Stimulated activated CD4-positive, alpha-beta T cell treated with anti-CD3 and anti-CD28 coated beads, Interleukin-12 subunit alpha, Interleukin-12 subunit beta, amount 100 ng/mL, for 24 hours (primary cell): ENCODE measurements around the gene STK38.

Experiments used
- DNase-seq, 2 experiments: peaks; one replicate each; pipeline ENCODE4 v3.0.0-alpha.2; 2020; ENCODE audit warnings: low read depth in 2 of 2

The STK38 gene

DNA sequence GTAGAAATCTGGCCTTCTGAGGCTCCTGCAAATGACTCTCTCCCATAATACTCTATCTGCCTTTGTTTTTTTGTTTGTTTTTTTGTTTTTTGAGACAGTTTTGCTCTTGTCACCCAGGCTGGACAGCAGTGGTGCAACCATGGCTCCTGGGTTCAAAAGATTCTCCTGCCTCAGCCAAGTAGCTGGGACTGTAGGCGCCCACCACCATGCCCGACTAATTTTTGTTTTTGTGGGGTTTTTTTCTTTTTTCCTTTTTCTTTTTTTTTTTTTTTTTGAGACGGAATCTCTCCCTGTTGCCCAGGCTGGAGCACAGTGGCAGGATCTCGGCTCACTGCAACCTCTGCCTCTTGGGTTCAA, 16.6 kb upstream of the STK38 start:
- DNase-seq: no peak

DNA sequence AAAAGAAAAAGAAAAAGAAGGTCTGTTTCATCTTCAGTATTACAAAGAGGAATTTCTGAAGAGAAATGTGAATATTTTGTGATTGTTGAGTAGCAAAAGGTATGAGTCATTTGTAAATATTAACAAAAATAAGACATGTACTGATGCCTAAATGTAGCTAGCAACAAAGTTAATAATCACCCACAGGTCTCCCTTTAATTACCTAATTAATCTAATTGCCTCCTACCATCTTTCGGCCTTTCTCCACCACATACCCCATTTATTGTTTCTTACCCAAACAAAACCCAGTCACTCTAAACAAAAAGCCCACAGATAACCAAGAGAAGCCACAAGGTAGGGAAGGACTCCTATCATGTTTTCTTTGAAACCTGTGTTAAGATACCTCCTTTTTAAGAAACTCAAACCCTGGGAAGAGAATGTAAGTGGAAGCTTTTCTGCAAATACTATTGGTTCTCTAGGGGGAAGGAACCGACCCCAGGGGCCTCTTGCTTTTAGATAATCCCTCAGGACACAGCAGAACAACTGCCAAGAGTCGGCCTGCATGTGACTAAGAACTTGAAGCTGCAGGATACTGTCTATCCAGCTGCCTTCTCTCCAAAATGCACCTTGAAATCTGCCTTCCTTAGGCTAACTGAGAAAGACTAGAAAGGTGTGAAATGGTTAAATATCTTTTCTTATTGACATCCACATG, 16.1 kb upstream of the STK38 start:
- no peak for DNase-seq

DNA sequence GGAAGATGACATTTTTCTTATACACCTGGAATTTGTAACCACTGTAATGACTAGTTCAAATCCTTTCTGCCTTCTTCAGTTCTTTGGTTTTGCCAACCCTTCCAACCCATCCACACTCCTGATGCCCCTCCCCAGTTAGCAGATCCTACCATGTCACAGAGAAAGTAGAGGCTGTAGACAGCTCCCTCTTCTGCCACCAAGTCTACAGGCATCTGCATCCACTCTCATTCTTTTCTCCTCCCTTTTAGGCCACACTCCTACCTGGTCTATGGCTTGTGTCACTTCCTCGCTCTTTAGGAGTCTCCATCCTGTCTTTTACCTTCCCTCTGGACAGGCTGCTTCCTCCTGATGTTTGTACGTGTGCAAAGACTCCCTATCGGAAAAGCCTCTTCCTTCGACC, 13.5 kb upstream of the STK38 start:
- no peak for DNase-seq

DNA sequence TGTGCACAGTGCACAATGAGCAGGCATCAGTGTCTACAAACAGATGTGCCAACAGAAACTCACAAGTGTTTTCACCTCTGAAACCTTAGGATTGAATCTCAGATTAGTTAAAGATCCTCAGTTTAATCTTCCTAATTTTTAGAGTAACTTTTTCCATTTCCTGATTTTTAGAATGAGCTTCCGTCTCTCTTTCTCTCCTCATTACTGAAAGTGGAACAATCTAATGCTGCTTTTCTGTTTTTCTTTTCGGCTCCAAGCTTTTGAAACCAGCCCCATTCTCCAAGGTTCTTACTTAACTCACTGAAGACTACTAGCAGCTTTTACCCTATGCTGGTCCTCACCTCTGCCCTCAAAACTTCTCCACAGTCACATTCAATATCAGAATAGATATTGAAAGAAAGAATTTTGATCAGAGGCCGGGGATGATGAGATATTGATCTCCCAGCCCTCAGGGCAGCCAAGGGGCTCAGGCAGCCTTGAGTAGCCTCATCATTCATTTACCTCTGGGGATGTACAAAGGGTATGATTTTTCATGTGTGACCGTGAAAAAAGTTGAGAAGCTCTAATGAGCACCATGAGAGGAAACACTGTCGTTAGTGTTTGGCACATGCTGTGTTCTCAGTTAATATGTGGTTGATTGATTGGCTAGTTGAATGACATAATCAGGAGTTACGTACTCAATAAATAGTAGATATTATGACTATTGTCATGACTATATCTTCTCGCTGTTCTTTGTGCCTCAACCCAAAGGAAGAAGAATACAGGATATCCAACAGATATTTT, 11.9 kb upstream of the STK38 start:
- no peak for DNase-seq

DNA sequence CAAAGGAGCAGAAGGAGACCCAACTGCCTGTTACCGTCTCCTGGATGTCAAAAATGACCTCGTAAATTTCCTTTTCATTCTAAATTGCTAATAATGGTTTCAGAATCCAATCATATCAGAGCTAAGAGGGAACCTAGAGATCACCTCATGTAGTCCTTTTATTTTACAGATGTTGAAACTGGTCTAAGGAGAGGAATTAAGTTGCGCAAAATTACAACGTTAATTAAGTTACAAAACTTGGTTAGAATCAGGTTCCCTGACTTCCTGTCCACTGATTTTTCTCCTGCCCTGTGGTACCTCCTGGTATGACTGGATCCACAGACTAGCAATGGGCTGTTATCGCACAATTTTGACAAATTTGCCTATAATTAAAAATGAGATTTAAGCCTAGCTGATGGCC, 9.0 kb upstream of the STK38 start:
- DNase-seq: no peak

DNA sequence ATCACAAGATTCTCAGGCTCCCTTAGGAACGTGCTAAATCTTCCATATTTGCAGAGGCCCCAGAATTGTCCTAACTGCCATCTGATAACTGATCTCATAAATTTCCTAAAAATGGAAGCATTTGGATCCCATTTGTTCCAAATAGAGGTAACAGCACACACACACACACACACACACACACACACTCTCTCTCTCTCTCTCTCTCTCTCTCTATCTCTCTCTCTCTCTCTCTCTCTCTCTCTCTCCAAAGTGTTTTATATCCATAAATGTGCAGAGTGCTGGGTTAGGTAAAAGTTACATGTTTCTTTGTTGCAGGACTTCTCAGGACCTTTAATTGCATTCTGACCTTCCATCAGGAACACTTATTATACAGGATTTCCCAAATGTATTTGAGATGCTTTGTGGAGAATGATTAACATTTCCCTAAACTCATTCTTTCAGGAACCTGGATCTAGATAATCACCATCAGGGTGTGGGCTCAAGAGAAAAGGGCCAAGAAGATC, 8.5 kb upstream of the STK38 start:
- DNase-seq: no peak

DNA sequence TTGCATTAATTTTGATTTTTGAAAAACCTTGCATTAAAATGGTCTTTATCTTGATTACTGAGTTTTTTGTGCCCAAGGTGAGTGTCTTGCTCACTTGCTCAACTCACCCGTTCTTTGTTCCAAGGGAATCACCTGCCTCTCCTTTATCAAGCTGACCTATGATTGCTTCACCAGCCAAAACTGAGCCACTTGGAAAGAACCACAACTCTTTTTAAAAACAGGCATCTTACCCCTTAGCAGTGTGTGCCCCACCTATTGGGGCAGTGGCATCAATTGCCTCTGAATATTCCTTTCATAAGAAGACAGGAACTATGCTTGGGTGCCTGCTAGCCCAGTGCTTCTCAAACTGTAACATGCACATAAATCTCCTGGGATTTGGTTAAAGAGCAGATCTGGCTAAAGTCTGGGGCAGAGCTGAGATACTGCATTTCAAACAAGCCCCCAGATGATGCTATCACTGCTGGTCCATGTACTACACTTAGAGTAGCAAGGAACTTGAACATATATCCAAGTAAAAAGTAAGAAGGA, 3.3 kb upstream of the STK38 start:
- no peak for DNase-seq

DNA sequence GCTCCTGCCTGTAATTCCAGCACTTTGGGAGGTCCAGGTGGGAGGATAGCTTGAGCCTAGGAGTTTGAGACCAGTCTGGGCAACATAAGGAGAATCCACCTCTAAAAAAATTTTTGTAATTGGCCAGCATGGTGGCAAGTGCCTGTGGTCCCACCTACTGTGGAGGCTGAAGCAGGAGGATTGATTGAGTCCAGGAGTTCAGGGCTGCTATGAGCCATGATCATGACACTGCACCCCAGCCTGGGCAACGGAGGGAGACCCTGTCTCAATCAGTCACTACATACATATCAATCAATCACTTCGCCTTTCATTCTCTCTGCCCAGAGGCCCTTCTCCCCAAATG, 1.1 kb upstream of the STK38 start:
- no peak for DNase-seq

DNA sequence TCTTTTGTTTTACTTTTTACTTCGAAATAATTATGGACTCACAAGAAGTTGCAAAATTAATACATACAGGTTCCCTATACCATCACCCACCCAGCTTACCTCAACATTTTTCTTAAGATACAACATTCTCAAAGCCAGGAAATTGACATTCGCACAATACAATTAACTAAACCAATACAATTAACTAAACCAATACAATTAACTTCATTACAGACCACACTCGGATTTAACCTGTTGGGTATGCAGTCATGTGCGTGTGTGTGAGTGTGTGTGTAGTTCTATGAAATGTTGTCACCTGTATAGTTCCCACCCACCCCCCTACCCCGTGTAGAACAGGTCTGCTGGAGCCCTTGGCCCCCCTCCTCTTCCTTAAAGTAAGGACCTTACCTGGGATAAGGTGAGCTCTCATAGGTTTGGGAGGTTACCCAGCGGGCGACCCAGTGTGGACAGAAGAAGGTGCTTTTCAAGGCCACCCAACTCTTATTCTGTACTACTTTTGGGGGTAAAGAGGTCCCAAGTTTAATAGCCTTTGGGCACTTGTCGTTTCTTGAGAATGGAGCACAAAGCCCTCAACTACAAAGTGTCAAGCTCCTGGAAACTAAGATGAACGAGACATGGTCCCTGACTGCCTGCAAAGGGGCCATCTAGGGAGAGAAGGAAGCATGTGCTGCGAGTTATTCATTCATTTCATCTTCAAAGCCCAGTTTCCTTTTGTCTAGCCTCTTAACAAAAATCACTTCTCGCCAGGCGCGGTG, 544 bp upstream of the STK38 start:
- no peak for DNase-seq

DNA sequence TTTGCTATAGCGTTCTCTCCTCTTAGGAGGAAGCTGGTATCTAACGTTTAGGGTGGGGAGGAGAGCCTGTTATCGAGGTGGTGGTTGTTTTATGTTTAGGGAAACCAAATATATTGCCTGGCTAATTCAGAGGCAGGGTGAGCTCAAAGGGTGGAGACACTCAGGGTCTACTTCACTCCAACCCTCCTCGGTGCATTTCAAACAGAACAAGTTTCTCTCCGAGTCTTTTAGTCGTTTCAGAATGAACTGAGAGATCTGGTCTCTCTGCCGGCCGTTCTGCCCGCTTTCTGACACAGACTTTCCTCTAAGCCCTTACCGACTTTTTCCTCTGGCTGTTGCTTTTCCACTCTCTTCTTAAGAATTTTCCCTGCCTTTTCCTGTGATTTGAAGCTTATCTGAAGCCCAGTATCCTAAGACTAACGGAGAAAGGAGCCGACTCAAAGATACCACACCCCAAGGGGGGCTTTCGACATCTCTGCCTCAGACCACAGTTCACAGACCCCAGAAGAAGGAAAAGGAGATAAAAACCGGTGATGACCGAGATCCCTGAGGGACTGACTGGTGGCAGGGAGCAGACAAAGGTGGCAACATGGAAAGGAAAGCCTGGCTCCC, 865 bp downstream of the STK38 start:
- no peak for DNase-seq

DNA sequence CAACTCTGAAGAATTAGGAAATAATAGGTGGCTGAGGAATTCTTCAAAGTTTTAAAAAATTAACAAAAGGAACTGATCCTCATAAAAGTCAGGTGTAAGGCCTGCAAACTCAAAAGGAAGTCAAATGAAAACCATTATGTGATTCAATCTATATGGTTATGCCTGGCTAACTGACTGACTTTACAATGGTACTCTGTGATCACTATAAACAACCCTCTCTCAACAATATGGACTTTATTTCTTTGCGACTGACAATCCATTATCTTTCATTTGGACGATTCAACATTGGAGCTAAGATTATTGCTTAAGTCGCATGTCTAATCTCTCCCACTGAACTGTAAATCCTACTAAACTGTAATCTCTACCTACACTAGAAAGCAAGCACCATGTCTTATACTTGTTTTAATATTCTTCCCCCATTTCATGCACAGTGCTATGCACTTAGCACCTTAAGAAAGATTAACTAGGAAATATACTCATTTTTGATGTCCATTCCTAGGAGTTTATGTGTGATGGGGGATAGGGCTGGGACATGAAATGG, 1.4 kb downstream of the STK38 start:
- DNase-seq: no peak

DNA sequence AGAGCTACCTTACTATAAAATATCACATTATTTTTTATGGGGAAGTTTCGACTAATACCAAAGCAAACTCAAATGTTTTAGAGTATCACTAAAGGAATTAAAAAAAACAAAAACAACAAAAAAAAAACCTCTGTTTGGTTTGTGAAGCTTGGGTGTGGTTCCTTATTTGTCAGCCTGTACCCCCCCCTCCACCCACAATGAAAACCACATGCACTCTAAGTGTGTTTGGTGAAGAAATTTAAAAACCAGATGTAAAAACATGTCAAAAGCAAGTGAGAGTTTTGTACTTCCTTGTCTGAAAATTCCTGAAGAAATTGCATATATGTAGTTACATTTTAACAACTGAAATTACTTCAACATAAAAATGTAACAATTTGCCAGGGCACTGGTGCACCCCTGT, 3.1 kb downstream of the STK38 start:
- DNase-seq: no peak

DNA sequence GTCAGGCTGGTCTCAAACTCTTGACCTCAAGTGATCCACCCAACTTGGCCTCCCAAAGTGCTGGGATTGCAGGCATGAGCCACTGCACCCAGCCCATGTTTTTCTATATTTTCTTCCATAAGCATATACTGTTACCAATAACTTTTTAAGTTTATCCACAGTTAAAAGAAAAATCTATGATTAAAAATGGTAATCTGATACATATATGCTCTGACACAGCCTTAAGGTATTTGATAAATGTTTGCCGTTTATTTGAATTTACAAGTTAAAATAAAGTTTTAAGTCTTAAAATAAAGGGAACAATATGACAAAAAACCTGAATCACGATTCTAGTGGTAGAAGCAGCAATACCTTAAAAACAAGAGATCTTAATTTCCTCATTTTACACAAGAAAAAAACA, 5.2 kb downstream of the STK38 start:
- no peak for DNase-seq

DNA sequence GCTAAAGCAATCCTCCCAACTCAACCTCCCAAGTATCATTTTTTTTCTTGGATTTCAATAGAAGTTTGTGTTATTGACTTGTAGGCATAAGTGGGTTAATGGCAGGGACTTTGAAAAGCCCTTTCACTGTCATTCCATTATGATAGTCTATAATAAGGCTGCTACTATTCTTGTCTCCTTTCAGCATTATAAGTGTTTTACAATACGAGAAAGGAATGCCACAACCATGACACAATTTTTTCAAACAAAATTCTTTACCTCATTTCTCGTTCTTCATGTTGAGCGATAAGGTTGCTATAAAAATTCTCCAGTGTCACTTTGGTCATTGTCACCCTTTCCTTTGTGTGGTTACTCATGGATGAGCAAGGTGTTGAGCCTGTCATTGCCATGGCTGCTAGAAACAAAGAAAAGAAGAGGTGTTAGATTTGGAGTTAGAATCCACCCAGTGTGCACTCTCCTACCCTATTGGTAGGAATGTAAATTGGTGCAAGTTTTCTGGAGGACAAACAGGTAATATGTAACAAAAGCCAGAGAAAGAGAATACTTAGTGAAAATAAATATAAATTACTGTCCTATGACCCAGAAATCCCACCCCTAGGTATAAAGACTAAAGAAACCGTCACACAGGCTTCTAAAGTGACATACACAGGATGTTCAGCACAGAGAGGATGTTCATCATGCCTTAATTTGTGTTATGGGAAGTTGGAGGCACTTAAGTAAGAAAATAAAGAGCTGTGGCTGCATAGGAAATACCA, 7.3 kb downstream of the STK38 start:
- no peak for DNase-seq

DNA sequence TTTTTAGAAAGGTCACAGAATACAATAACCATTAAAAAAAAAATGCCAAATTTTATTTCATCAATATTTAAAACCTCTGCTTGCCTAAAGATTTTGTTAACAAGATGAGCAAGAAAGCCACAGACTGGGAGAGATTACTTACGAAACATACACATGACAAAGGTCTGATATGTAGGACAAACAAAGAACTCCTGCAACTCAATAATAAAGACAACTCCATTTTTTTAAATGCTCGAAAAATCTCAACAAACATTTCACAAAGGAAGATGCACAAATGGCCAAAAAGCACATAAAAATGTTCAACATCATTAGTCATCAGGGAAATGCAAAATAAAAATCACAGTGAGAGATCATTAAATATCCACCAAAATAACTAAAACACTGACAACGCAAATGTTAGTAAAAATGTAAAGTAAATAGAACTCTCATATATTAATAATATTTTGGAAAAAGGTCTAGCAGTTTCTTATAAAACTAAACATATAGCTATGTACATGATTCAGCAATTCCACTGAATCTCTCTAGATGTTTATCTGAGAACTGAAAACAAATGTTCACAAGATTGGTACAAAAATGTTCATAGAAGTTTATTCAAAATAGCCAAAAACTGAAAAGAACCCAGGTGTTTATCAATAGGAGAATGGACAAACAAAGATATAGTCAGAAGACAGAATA, 10.3 kb downstream of the STK38 start:
- DNase-seq: no peak

DNA sequence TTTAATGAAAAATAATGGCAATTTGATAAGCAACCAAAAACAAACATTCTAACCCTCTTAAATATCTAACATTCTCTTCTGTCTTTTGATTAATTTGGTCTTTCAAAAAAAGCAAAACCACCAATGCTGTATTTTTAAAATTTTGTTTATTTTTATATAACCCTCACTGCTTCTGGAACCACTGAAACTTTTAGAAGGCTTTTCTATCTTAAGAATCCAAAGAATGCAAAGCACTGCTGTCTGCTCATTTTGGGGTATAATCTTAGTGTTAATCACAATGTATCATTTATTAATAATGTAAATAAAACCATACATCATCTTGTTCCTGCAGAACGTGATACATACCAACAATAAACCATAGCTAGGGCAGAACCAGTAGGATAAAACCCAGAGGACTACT, 14.0 kb downstream of the STK38 start:
- no peak for DNase-seq

DNA sequence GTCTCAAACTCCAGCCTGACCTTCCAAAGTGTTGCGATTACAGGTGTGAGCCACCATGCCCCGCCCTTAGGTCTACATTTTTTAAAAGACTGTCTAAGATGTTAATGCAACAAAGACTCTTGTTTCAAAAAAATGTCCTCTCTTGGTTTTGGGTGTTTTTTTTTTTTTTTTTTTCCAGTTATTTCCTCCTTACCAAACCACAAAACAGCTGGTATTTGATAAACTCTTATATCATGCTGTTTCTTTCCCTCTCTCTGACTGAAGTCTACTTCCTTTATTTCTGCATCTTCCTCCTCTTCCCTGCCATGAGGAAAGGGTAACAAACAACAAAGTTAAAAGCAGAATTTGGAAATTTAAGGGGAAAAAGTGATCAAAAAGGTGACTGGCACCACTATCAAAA, 21.2 kb downstream of the STK38 start:
- no peak for DNase-seq

DNA sequence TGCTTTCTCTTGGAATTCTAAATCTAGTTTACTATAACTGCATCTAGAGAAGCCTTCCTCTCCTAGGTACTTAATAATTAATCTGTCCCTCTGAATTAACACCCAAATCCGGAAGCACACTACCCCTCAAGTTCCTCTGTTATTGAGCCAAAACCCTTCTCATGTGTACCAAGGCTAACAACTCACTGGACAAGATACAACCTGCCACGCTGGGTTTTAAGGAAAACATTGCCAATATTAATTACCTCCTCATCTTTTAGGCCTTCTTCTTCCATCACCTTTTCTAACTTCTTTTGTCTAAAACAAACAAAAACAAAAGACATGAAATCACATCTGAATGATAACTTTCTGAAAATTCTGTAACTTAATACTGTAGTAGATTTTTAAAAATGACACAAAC, 21.9 kb downstream of the STK38 start:
- DNase-seq: no peak

DNA sequence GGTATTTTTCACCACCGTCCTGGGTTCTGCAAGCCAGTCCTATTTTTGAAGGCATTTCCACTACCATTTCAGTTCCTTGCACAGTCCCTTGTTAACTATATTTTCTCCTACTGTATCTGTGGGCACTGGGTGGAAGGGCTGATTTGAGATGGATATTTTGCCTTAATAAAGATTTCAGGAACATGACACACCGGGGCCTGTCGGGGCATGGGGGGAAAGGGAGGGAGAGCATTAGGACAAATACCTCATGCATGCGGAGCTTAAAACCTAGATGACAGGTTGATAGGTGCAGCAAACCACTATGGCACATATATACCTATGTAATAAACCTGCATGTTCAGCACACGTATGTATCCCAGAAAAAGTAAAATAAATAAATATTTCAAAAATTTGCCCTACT, 22.4 kb downstream of the STK38 start:
- DNase-seq: no peak

DNA sequence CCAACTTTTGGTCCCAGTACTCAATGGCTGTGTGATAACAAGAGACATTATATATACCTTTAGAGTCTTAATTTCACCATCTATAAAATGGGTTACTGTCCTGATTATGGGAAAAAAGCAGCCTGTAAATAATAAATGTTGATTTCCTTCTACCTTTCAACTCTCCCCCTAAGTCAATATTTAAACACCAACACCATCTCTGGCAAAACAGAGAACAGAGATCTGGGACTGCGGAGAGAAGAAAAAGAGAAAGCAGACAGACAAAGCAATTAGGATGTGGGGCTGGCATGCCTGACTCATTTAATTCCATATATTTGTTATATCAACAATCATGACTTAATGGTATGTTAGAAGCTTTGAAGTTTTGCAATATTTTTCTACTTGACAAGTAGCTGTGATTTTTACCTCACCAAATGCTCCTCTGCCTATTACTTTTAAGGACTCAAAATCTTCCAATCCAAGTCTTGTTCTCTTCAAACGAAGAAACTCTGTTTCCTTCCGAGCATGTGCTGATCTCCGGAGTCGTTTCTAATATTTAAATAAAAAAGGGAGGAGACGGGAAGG, 23.3 kb downstream of the STK38 start:
- no peak for DNase-seq
